ENCODE measurements around the gene NF1. TPM values are rescaled to one million over a fixed set of nuclear protein-coding genes. Genes with fewer than 3 reads are reported as not detected.
A peak's percentile ranks its signal among the peaks of the same experiment; 100 is the strongest.
"Not testable (repeated sequence)": the region's sequence is repeated elsewhere in the genome, so short reads cannot be mapped to it uniquely, and the experiment has no call there.

The NF1 gene
- total RNA-seq, 2 experiments from 2014 or later = 18.1 to 21.7 TPM

DNA sequence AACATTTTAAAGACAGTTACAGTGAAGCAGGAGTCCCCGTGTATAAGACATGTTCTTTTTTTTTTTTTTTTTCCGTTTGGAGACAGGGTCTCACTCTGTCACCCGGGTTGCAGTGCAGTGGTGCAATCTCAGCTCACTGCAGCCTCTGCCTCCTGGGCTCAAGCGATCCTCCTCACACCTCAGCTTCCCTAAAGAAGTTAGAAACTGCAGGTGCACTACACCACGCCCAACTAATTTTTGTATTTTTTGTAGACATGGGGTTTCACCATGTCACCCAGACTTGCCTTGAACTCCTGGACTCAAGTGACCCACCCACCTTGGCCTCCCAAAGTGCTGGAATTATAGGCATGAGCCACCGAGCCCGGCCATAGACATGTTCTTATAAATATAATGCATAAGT lies 216.1 kb downstream of the NF1 start:
- CTCF ChIA-PET = interaction anchor here (0.6 to 1.3 kb wide), 3 partner anchors 14 to 1110 kb away, joined by 3 to 4 read pairs (median 3); no protein-coding TSS in a partner anchor
- Mint-ChIP-seq H3K27ac (peak overlapping the region; percentile 94), H3K4me1 (peaks cover 51% of the 10 kb centered on the region), H3K36me3 (ENCODE audit: low read depth) (peaks cover 56% of the 10 kb centered on the region), H3K9me3 (peaks cover 2% of the 10 kb centered on the region), H3K4me3 (peak overlapping the region; percentile 85), H3K27me3 (no peaks in the 10 kb centered on the region)
- DNase-seq = peak; percentile 25
- POLR2A ChIA-PET = interaction anchor here (0.6 to 2.5 kb wide), 3 partner anchors 8 to 11 kb away, joined by 5 to 26 read pairs (median 8); partner anchors contain the start of gene EVI2A

DNA sequence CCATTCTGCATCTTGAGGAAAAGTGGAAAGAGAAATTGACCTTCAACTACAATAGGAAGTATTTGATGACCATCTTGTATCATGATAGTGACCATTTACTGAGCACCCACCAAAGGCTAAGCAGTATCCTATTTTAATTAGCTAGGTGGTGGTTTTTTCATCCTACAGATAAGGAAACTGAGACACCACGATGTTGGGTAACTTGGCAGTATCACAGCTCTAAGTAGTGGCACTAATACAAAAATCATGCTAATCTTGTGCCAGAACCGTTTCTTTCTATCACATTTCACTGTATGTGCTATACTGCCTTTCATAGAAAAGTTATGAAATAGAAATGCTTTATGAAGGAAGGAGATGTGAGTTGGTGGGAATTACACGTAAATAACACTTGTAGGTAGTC lies 216.7 kb downstream of the NF1 start:
- Mint-ChIP-seq H3K4me3 (peak overlapping the region; percentile 85), H3K27ac (peak overlapping the region; percentile 94), H3K27me3 (no peaks in the 10 kb centered on the region), H3K4me1 (peaks cover 52% of the 10 kb centered on the region), H3K36me3 (ENCODE audit: low read depth) (peaks cover 52% of the 10 kb centered on the region), H3K9me3 (no peaks in the 10 kb centered on the region)
- POLR2A ChIA-PET = interaction anchor here (1.6 to 2.5 kb wide), 2 partner anchors 8 to 10 kb away, joined by 8 to 26 read pairs; partner anchors contain the start of gene EVI2A
- CTCF ChIA-PET = interaction anchor here (1.0 to 1.3 kb wide), 2 partner anchors 13 to 26 kb away, joined by 3 read pairs; no protein-coding TSS in a partner anchor
- DNase-seq = no peak

DNA sequence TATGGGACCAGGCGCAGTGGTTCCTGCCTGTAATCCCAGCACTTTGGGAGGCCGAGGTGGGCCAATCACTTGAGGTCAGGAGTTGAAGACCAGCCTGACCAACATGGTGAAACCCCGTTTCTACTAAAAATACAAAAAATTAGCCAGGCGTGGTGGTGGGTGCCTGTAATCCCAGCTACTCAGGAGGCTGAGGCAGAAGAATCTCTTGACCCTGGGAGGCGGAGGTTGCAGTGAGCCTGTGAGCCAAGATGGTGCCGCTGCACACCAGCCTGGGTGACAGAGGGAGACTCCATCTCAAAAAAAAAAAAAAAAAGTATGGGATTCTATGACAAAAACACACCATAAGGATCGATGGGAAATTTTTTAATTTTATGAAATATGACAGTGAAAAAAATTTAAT lies 217.4 kb downstream of the NF1 start:
- Mint-ChIP-seq H3K36me3 (ENCODE audit: low read depth) (peaks cover 49% of the 10 kb centered on the region), H3K4me3 (peak overlapping the region; percentile 85), H3K4me1 (peaks cover 54% of the 10 kb centered on the region), H3K27ac (peak overlapping the region; percentile 94)
- ChIA-PET POLR2A (interaction anchor here (0.6 to 2.5 kb wide), 3 partner anchors 7 to 46 kb away, joined by 3 to 26 read pairs (median 8); partner anchors contain the start of gene EVI2A), CTCF (interaction anchor here (1.0 kb wide), 1 partner anchor 12 kb away, joined by 3 read pairs; no protein-coding TSS in a partner anchor)
- DNase-seq = peak; percentile 59
- not testable (repeated sequence) for H3K9me3 Mint-ChIP-seq, H3K27me3 Mint-ChIP-seq

DNA sequence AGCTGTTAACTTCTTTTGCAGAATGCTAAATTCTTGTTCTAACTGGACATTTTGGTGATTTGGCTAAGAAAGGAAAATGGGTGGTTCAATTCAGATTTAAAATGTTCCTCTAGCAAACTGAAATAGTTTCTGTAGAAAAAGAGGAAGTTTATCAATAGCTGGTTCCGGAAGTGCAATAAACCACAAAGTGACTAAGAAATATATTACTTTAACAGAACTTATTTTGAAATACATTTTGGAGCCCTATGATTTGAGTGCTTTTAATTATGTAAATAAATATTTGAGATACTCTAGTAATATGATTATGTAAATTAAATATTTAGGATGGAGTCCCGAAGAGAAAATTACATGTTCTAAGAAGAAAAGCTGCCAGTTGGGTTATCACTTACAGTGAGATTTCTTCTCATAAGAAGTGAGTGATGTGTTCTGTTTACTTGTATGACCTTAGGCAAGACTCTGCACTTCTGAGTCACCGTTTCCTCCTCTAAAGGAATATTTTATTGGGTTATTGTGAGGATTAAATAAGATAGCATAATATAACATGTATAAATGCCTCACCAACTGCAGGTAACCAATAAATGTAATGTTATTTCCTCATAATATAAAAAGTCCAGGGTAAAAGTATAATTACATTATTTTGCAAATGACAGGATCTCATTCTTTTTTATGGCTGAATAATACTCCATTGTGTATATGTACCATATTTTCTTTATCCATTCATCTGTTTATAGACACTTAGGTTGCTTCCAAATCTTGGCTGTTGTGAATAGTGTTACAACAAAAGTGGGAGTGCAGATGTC lies 219.4 kb downstream of the NF1 start, which contains the start of gene EVI2B:
TSS of gene EVI2B (minus strand) at position 73 of the 800 bp plus-strand sequence. CDS start 8,445 bp downstream, outside the sequence.
- CTCF ChIA-PET = interaction anchor here (0.7 to 0.8 kb wide), 2 partner anchors 123 to 184 kb away, joined by 3 read pairs; no protein-coding TSS in a partner anchor
- Mint-ChIP-seq H3K9me3 (no peaks in the 10 kb centered on the region), H3K4me1 (peaks cover 42% of the 10 kb centered on the region), H3K4me3 (peak within 1 kb of the TSS; percentile 85), H3K27me3 (no peaks in the 10 kb centered on the region), H3K36me3 (ENCODE audit: low read depth) (peaks cover 44% of the 10 kb centered on the region), H3K27ac (peak within 1 kb of the TSS; percentile 99)
- POLR2A ChIA-PET = no interaction called here
- peak; percentile 39 for DNase-seq

DNA sequence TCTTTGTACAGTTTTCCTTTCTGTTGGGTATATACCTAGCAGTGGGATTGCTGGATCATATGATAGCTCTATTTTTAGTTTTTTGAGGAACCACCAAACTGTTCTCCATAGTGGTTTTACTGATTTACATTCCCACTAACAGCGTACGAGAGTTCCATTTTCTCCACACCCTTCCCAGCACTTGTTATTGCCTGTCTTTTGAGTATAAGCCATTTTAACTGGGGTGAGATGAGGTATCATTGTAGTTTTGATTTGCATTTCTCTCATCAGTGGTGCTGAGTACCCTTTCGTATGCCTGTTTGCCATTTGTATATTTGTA lies 220.0 kb downstream of the NF1 start:
- Mint-ChIP-seq H3K9me3 (no peaks in the 10 kb centered on the region), H3K27ac (peak overlapping the region; percentile 99), H3K27me3 (no peaks in the 10 kb centered on the region), H3K4me3 (peak overlapping the region; percentile 85), H3K36me3 (ENCODE audit: low read depth) (peaks cover 47% of the 10 kb centered on the region), H3K4me1 (peaks cover 36% of the 10 kb centered on the region)
- CTCF ChIA-PET = no interaction called here
- DNase-seq = no peak
- POLR2A ChIA-PET = no interaction called here

DNA sequence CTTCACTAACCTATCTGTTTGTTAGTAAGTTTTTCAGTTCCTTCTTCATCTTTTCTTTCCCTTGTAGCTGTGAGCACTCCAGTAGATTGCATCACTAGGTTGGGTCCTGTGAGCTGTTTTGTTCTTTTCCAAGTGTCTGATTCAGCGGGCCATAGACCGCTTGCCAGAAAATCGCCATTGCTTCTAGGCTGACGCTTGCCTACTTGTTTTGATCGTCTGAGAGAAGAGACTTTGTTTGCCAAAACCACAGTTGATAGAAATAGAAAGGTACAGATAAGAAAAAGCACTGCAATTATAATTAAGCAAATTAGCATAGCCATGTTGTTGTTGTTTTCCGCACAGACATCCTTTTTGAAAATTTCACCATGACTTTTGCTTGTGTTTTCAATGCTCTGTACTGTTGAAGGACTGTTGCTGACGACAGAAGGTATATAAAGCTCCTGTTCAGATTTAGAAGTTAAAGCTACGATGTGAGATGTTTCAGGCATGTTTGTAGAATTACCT lies 223.6 kb downstream of the NF1 start:
- H3K4me3 Mint-ChIP-seq = peak overlapping the region; percentile 80
- peaks cover 46% of the 10 kb centered on the region for H3K4me1 Mint-ChIP-seq
- H3K9me3 Mint-ChIP-seq = no peaks in the 10 kb centered on the region
- CTCF ChIA-PET = interaction anchor here (0.6 to 1.1 kb wide), 2 partner anchors 71 to 1201 kb away, joined by 3 to 4 read pairs; no protein-coding TSS in a partner anchor
- peaks cover 37% of the 10 kb centered on the region for H3K36me3 Mint-ChIP-seq (ENCODE audit: low read depth)
- H3K27ac Mint-ChIP-seq = peak overlapping the region; percentile 94
- H3K27me3 Mint-ChIP-seq = no peaks in the 10 kb centered on the region
- POLR2A ChIA-PET = no interaction called here
- peak; percentile 61 for DNase-seq

DNA sequence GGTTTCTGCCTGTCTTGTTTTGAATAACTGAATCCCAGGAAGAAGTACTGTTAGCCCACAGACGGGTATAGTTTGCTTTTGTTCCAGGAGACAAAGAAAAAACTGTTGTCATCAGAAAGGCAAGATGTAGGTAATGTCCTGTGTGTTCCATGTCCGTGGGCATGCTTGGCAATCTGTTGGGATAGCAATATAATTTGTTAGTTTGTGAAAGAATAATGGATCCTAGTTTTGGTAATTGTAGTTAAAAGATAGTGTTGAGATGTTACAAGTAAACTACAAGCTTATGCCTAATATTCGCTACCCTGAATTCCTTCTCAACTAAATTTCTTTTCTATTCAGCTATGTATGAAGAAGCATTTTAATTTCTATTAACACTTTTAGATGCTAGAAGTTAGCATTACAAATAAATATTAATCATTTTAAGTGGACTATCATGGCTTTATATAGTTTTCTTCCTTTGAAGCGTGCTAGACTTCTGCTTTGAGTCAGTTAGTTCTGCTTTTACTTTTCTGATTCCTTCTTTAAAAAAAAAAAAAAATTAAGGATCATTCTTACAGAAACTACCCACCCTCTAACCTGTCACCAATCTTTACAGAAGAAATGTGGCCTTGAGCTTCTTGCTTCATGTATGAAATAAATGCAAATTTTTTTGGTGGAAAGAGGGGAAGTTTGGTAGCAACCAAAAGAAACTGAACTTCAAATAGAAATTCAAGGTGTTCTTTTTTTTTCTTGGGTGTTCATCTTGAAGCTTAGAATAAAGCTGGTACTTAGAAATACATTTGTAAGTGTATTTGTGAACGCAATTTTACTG lies 224.3 kb downstream of the NF1 start:
- peak; percentile 13 for DNase-seq
- Mint-ChIP-seq H3K27me3 (no peaks in the 10 kb centered on the region), H3K27ac (peak overlapping the region; percentile 94), H3K9me3 (no peaks in the 10 kb centered on the region), H3K4me1 (peaks cover 51% of the 10 kb centered on the region), H3K36me3 (ENCODE audit: low read depth) (peaks cover 37% of the 10 kb centered on the region), H3K4me3 (peak overlapping the region; percentile 80)
- CTCF ChIA-PET = interaction anchor here (0.7 to 1.1 kb wide), 2 partner anchors 70 to 539 kb away, joined by 3 to 4 read pairs; no protein-coding TSS in a partner anchor
- POLR2A ChIA-PET = interaction anchor here (1.6 kb wide), 1 partner anchor 8 kb away, joined by 26 read pairs; no protein-coding TSS in a partner anchor

DNA sequence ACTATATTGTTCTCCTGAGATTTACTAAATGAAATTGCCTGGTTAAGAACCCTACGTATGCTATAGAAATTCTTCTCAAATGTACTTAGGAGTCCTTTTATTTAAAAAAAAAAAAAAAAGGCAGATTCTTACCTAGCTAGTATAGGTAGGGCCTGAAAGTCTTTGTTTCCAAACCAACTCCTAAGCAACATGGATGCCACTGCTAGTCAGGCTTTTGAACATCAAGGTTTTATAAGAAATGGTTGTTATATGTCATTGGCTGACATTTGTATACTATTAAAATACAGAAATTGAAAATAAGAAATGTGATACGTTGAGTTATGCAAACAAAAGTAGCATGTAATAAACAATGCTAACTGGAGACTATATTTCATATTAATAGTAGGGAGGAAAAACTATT lies 225.5 kb downstream of the NF1 start:
- ChIA-PET CTCF (no interaction called here), POLR2A (interaction anchor here (1.6 kb wide), 1 partner anchor 9 kb away, joined by 26 read pairs; no protein-coding TSS in a partner anchor)
- Mint-ChIP-seq H3K36me3 (ENCODE audit: low read depth) (peaks cover 35% of the 10 kb centered on the region), H3K27me3 (no peaks in the 10 kb centered on the region), H3K4me1 (peaks cover 40% of the 10 kb centered on the region), H3K4me3 (peak overlapping the region; percentile 80), H3K27ac (peak overlapping the region; percentile 94), H3K9me3 (no peaks in the 10 kb centered on the region)
- peak; percentile 29 for DNase-seq

DNA sequence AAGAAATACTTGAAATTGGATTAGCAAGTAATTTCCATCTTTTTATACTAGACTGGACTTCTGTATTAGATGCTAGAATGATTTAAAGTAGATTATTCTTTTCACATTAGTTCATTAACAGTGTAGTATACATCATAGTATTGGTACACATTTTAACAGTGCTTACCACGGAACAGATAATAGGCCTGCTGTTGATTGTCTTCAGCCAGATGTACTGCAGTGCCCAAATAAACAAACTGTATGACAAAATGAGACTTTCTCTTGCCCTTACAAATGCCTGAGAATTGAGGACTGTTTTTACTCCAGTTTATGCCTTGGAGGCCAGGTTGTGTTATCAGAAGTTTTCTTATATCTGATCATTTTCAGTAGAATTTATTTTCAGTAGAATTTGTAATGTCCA lies 226.0 kb downstream of the NF1 start:
- no peaks in the 10 kb centered on the region for H3K27me3 Mint-ChIP-seq
- H3K36me3 Mint-ChIP-seq (ENCODE audit: low read depth) = peaks cover 32% of the 10 kb centered on the region
- DNase-seq = no peak
- H3K27ac Mint-ChIP-seq = peak overlapping the region; percentile 94
- H3K9me3 Mint-ChIP-seq = no peaks in the 10 kb centered on the region
- CTCF ChIA-PET = no interaction called here
- peak overlapping the region; percentile 80 for H3K4me3 Mint-ChIP-seq
- POLR2A ChIA-PET = no interaction called here
- H3K4me1 Mint-ChIP-seq = peaks cover 37% of the 10 kb centered on the region

DNA sequence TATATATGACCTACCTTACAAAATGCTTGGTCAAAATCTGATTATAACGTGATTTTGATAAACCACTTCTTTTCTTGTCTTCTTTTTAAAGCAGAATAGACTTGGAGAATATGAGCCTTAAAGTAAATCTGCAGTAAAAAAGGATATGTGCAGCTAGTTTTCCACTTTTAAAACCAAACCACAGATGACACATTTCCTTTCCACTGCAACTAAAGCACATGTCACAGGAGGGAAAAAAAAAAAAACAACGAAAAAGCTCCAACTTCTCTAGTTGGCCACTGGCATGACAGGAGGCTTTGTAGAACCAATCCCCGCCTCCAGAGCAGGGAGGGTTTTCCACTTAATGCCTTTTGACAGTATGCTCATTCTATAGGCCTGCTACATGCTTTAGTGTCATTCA lies 226.7 kb downstream of the NF1 start, which contains the start of gene EVI2A:
TSS of gene EVI2A (minus strand) at position 142 of the 400 bp plus-strand sequence. CDS start 2,609 bp downstream, outside the sequence.
- Mint-ChIP-seq H3K27me3 (no peaks in the 10 kb centered on the region), H3K4me1 (peaks cover 30% of the 10 kb centered on the region), H3K4me3 (peak within 1 kb of the TSS; percentile 80), H3K36me3 (ENCODE audit: low read depth) (peaks cover 29% of the 10 kb centered on the region), H3K9me3 (no peaks in the 10 kb centered on the region), H3K27ac (peak within 1 kb of the TSS; percentile 94)
- DNase-seq = peak; percentile 90
- CTCF ChIA-PET = interaction anchor here (0.5 kb wide), 1 partner anchor 1250 kb away, joined by 4 read pairs; no protein-coding TSS in a partner anchor
- POLR2A ChIA-PET = interaction anchor here (1.0 kb wide), 1 partner anchor 10 kb away, joined by 8 read pairs; no protein-coding TSS in a partner anchor

DNA sequence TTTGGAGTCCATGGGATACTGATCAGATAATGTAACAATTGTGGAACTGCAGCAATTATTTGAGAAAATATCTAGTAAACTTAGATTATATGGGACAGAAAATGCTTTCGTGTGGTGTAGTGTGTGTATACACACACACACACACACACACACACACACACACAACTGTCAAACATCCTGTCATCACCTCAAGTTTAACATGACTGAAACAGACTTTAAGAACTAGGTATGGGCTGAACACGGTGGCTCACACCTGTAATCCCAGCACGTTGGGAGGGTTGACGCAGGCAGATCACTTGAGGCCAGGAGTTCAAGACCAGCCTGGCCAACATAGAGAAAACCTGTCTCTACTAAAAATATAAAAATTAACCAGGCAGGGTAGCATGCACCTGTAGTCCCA lies 227.2 kb downstream of the NF1 start:
- H3K27me3 Mint-ChIP-seq = no peaks in the 10 kb centered on the region
- POLR2A ChIA-PET = interaction anchor here (1.0 kb wide), 1 partner anchor 10 kb away, joined by 8 read pairs; no protein-coding TSS in a partner anchor
- H3K4me1 Mint-ChIP-seq = peaks cover 25% of the 10 kb centered on the region
- DNase-seq = peak; percentile 44
- peaks cover 29% of the 10 kb centered on the region for H3K36me3 Mint-ChIP-seq (ENCODE audit: low read depth)
- no peaks in the 10 kb centered on the region for H3K9me3 Mint-ChIP-seq
- peak overlapping the region; percentile 94 for H3K27ac Mint-ChIP-seq
- peak overlapping the region; percentile 80 for H3K4me3 Mint-ChIP-seq
- CTCF ChIA-PET = interaction anchor here (0.5 to 0.9 kb wide), 3 partner anchors 18 to 1251 kb away, joined by 3 to 4 read pairs (median 4); no protein-coding TSS in a partner anchor

DNA sequence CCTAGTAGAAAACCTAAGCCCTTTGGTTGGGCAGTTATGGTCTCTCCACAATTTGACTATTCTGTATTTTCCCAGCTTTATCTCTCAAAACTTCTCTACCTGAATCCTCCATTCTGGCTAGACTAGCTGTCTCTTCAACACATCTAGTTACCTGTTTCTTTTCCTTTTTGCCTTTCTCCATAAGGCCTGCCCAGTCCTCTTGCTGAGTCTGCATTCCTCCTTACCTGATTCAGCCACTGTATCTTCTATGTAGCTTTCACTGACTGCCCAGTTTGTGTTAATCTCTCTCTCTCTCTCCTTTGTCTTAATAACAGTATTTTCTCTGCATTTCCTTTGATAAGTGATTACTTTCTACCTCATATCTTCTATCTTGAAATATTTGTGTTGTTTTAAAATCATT lies 228.8 kb downstream of the NF1 start:
- Mint-ChIP-seq H3K27ac (peak overlapping the region; percentile 21), H3K4me3 (no peak overlapping the region), H3K4me1 (peaks cover 23% of the 10 kb centered on the region), H3K27me3 (no peaks in the 10 kb centered on the region), H3K36me3 (ENCODE audit: low read depth) (peaks cover 31% of the 10 kb centered on the region), H3K9me3 (no peaks in the 10 kb centered on the region)
- CTCF ChIA-PET = no interaction called here
- DNase-seq = no peak
- POLR2A ChIA-PET = no interaction called here

Data from activated CD4-positive, alpha-beta T cell treated with anti-CD3 and anti-CD28 coated beads, Interleukin-2, amount 10 ng/mL, durations not matched to agents 7 days and 5 days (primary cell).